CD4-positive, CD25-positive, alpha-beta regulatory T cell (primary cell): ENCODE data around the gene ALK. TPM values are rescaled to one million over a fixed set of nuclear protein-coding genes. Genes with fewer than 3 reads are reported as not detected.

Experiments
- ATAC-seq, 2 donors: fragments of 150-1000 bp; cut with Tn5 transposase; one replicate each; pipeline ENCODE4 v1.10.0; 2021; ENCODE audit warnings: low read depth in 2 of 2, moderate number of reproducible peaks in 2 of 2, moderate library complexity in 1 of 2
- DNase-seq, 3 donors: peaks; one replicate each; pipeline versions ENCODE4 v3.0.0 to v3.0.0-alpha.2; 2012 to 2022; ENCODE audit warnings: mixed read lengths in 1 of 3
- H3K27ac ChIP-seq: one replicate; pipeline ENCODE4 v1.7.0; 2013; ENCODE audit warnings: mild to moderate bottlenecking, low read length; ENCODE audit not compliant: insufficient read depth, poor library complexity, severe bottlenecking
- H3K27me3 ChIP-seq: one replicate; pipeline ENCODE4 v1.7.0; 2013; ENCODE audit warnings: low read length; ENCODE audit not compliant: control insufficient read depth, insufficient read depth
- H3K36me3 ChIP-seq: one replicate; pipeline ENCODE4 v1.7.0; 2013; ENCODE audit warnings: mild to moderate bottlenecking, low read length, moderate library complexity; ENCODE audit not compliant: control insufficient read depth, insufficient read depth
- H3K4me1 ChIP-seq: 2 replicates; pipeline ENCODE4 v1.7.0; 2013; ENCODE audit warnings: mild to moderate bottlenecking, low read length; ENCODE audit not compliant: insufficient read depth, control insufficient read depth, poor library complexity, severe bottlenecking
- H3K4me3 ChIP-seq: one replicate; pipeline ENCODE4 v1.7.0; 2013; ENCODE audit warnings: low read depth, mild to moderate bottlenecking, low read length, moderate library complexity
- H3K9me3 ChIP-seq, 2 experiments: 1 replicate in 1 of 2; 2 replicates in 1 of 2; pipeline ENCODE4 v1.7.0; 2013; ENCODE audit warnings: low read length in 2 of 2, mild to moderate bottlenecking in 1 of 2, moderate library complexity in 1 of 2; ENCODE audit not compliant: control insufficient read depth in 2 of 2
- H3K27ac Mint-ChIP-seq, 3 donors: one replicate each; pipeline ENCODE4 v1.8.0; 2020 to 2022; ENCODE audit warnings: mild to moderate bottlenecking in 3 of 3, mixed read lengths in 3 of 3, moderate library complexity in 2 of 3
- H3K27me3 Mint-ChIP-seq: one replicate; pipeline ENCODE4 v1.8.0; 2022; ENCODE audit warnings: mild to moderate bottlenecking, mixed read lengths
- H3K36me3 Mint-ChIP-seq: one replicate; pipeline ENCODE4 v1.8.0; 2020; ENCODE audit warnings: mixed read lengths
- H3K4me1 Mint-ChIP-seq, 4 donors: one replicate each; pipeline ENCODE4 v1.8.0; 2020 to 2022; ENCODE audit warnings: mixed read lengths in 4 of 4, mild to moderate bottlenecking in 1 of 4
- H3K4me3 Mint-ChIP-seq, 4 donors: one replicate each; pipeline ENCODE4 v1.8.0; 2020 to 2022; ENCODE audit warnings: mild to moderate bottlenecking in 4 of 4, mixed read lengths in 4 of 4, moderate library complexity in 3 of 4
- H3K9me3 Mint-ChIP-seq, 7 donors: one replicate each; pipeline ENCODE4 v1.8.0; 2020 to 2022; ENCODE audit warnings: mixed read lengths in 7 of 7, mild to moderate bottlenecking in 3 of 7, moderate library complexity in 2 of 7
- polyA plus RNA-seq, 4 donors: library from polyadenylated mRNA; unstranded; fragments of 300-500 nt; fragmentation: Illumina TruSeq; gene quantifications; one replicate each; pipeline ENCODE4 v1.2.3, GENCODE V29; 2021
- total RNA-seq: library from RNA; stranded (reverse); gene quantifications from one replicate; pipeline ENCODE4 v1.2.3, GENCODE V29; 2022

ALK gene
- total and polyA plus RNA-seq, 5 donors from 2014 or later, result not detected

- peaks cover 2% of the 10 kb centered on the region for H3K27me3 ChIP-seq
- no peaks in the 10 kb centered on the region for H3K4me1 ChIP-seq
- H3K4me1 Mint-ChIP-seq, result no peaks in the 10 kb centered on the region
- H3K4me3 ChIP-seq, result no peak overlapping the region
- H3K27ac ChIP-seq, result no peak overlapping the region
- H3K4me3 Mint-ChIP-seq, result no peak overlapping the region
- no peak overlapping the region for H3K27ac Mint-ChIP-seq
- H3K36me3 ChIP-seq, result no peaks in the 10 kb centered on the region
- H3K9me3 ChIP-seq, result no peaks in the 10 kb centered on the region
- DNase-seq (no peak), ATAC-seq (no peak)
- H3K27me3 Mint-ChIP-seq, result peaks cover 4% of the 10 kb centered on the region
- H3K36me3 Mint-ChIP-seq, result peaks cover 3% of the 10 kb centered on the region
- peaks cover 0 to 8% (median 3%) of the 10 kb centered on the region in 7 donors for H3K9me3 Mint-ChIP-seq
Observed at GRCh38 chr2:29949042-29949441, 27.7 kb upstream of the ALK start.

GRCh38 chr2:29946505-29946904 is 25.1 kb upstream of the ALK start:
- H3K27ac Mint-ChIP-seq, result no peak overlapping the region
- H3K27me3 Mint-ChIP-seq, result peaks cover 4% of the 10 kb centered on the region

GRCh38 chr2:29942711-29943110 is 21.3 kb upstream of the ALK start:
- no peak overlapping the region for H3K4me3 ChIP-seq
- no peak overlapping the region for H3K27ac Mint-ChIP-seq
- no peak overlapping the region for H3K4me3 Mint-ChIP-seq
- H3K36me3 Mint-ChIP-seq, result peaks cover 3% of the 10 kb centered on the region
- no peak for ATAC-seq
- no peaks in the 10 kb centered on the region for H3K36me3 ChIP-seq
- H3K4me1 ChIP-seq, result no peaks in the 10 kb centered on the region
- H3K27me3 Mint-ChIP-seq, result no peaks in the 10 kb centered on the region
- H3K27me3 ChIP-seq, result no peaks in the 10 kb centered on the region
- no peak overlapping the region for H3K27ac ChIP-seq
- peaks cover 0 to 8% (median 4%) of the 10 kb centered on the region in 7 donors for H3K9me3 Mint-ChIP-seq
- no peak for DNase-seq
- no peaks in the 10 kb centered on the region for H3K4me1 Mint-ChIP-seq
- no peaks in the 10 kb centered on the region for H3K9me3 ChIP-seq

More at GRCh38 chr2:29946505-29946904, 25.1 kb upstream of the ALK start:
- no peak overlapping the region for H3K27ac ChIP-seq
- DNase-seq (no peak), ATAC-seq (no peak)
- peaks cover 1% of the 10 kb centered on the region for H3K27me3 ChIP-seq
- no peaks in the 10 kb centered on the region for H3K4me1 Mint-ChIP-seq
- H3K4me3 Mint-ChIP-seq, result no peak overlapping the region
- peaks cover 3% of the 10 kb centered on the region for H3K36me3 Mint-ChIP-seq
- peaks cover 0 to 8% (median 5%) of the 10 kb centered on the region in 7 donors for H3K9me3 Mint-ChIP-seq
- H3K4me3 ChIP-seq, result no peak overlapping the region
- H3K9me3 ChIP-seq, result no peaks in the 10 kb centered on the region
- H3K36me3 ChIP-seq, result no peaks in the 10 kb centered on the region
- no peaks in the 10 kb centered on the region for H3K4me1 ChIP-seq

- Histone ChIP-seq H3K9me3 (no peaks in the 10 kb centered on the region), H3K36me3 (no peaks in the 10 kb centered on the region), H3K4me1 (no peaks in the 10 kb centered on the region), H3K4me3 (no peak overlapping the region), H3K27me3 (peaks cover 3% of the 10 kb centered on the region), H3K27ac (no peak overlapping the region)
- H3K4me3 Mint-ChIP-seq, result no peak overlapping the region
- ATAC-seq, result no peak
- no peaks in the 10 kb centered on the region for H3K27me3 Mint-ChIP-seq
- H3K4me1 Mint-ChIP-seq, result no peaks in the 10 kb centered on the region
- H3K36me3 Mint-ChIP-seq, result peaks cover 3% of the 10 kb centered on the region
- H3K9me3 Mint-ChIP-seq, result peaks cover 0 to 8% (median 4%) of the 10 kb centered on the region in 7 donors
- H3K27ac Mint-ChIP-seq, result peak overlapping the region in 1 of 3 donors; percentile 54
- no peak for DNase-seq
Observed at GRCh38 chr2:29940706-29941105, 19.3 kb upstream of the ALK start.

- Histone ChIP-seq H3K9me3 (no peaks in the 10 kb centered on the region), H3K4me1 (no peaks in the 10 kb centered on the region), H3K4me3 (no peak overlapping the region), H3K27ac (no peak overlapping the region), H3K36me3 (no peaks in the 10 kb centered on the region), H3K27me3 (peaks cover 13% of the 10 kb centered on the region)
- H3K27ac Mint-ChIP-seq, result no peak overlapping the region
- DNase-seq (no peak), ATAC-seq (no peak)
- no peaks in the 10 kb centered on the region for H3K4me1 Mint-ChIP-seq
- no peak overlapping the region for H3K4me3 Mint-ChIP-seq
- peaks cover 17% of the 10 kb centered on the region for H3K27me3 Mint-ChIP-seq
- H3K9me3 Mint-ChIP-seq, result peaks cover 0 to 3% (median 0%) of the 10 kb centered on the region in 7 donors
- no peaks in the 10 kb centered on the region for H3K36me3 Mint-ChIP-seq
Observed at GRCh38 chr2:29936020-29936419, 14.6 kb upstream of the ALK start.

- ATAC-seq, result no peak
- H3K4me3 Mint-ChIP-seq, result no peak overlapping the region
Observed at GRCh38 chr2:29931818-29932217, 10.4 kb upstream of the ALK start.

GRCh38 chr2:29923110-29923721 is 1.8 kb upstream of the ALK start:
- Mint-ChIP-seq H3K27me3 (peaks cover 47% of the 10 kb centered on the region), H3K36me3 (no peaks in the 10 kb centered on the region), H3K4me1 (peaks cover 0 to 19% (median 5%) of the 10 kb centered on the region in 4 donors), H3K4me3 (peak overlapping the region in 1 of 4 donors; percentile 38), H3K9me3 (peaks cover 0 to 4% (median 1%) of the 10 kb centered on the region in 7 donors), H3K27ac (no peak overlapping the region)
- no peak overlapping the region for H3K4me3 ChIP-seq
- no peaks in the 10 kb centered on the region for H3K9me3 ChIP-seq
- DNase-seq (peak in 2 of 3 donors; percentile 25 to 64), ATAC-seq (no peak)
- H3K36me3 ChIP-seq, result no peaks in the 10 kb centered on the region
- H3K4me1 ChIP-seq, result peaks cover 3% of the 10 kb centered on the region
- H3K27me3 ChIP-seq, result peaks cover 18% of the 10 kb centered on the region
- H3K27ac ChIP-seq, result no peak overlapping the region

More at GRCh38 chr2:29931818-29932217, 10.4 kb upstream of the ALK start:
- H3K9me3 Mint-ChIP-seq, result peaks cover 0 to 3% (median 0%) of the 10 kb centered on the region in 7 donors
- H3K4me3 ChIP-seq, result no peak overlapping the region
- H3K36me3 ChIP-seq, result no peaks in the 10 kb centered on the region
- H3K27ac ChIP-seq, result no peak overlapping the region
- DNase-seq, result no peak
- H3K4me1 ChIP-seq, result no peaks in the 10 kb centered on the region
- no peaks in the 10 kb centered on the region for H3K4me1 Mint-ChIP-seq
- H3K36me3 Mint-ChIP-seq, result no peaks in the 10 kb centered on the region
- H3K27me3 ChIP-seq, result peaks cover 12% of the 10 kb centered on the region
- no peaks in the 10 kb centered on the region for H3K9me3 ChIP-seq
- no peak overlapping the region for H3K27ac Mint-ChIP-seq
- H3K27me3 Mint-ChIP-seq, result peaks cover 17% of the 10 kb centered on the region

- peaks cover 18% of the 10 kb centered on the region for H3K27me3 ChIP-seq
- H3K27me3 Mint-ChIP-seq, result peaks cover 53% of the 10 kb centered on the region
- peaks cover 0 to 4% (median 1%) of the 10 kb centered on the region in 7 donors for H3K9me3 Mint-ChIP-seq
- peaks cover 3% of the 10 kb centered on the region for H3K4me1 ChIP-seq
- ATAC-seq, result no peak
- H3K4me3 Mint-ChIP-seq, result peak overlapping the region in 1 of 4 donors; percentile 49
- no peak for DNase-seq
- H3K36me3 ChIP-seq, result no peaks in the 10 kb centered on the region
- no peak overlapping the region for H3K4me3 ChIP-seq
- no peaks in the 10 kb centered on the region for H3K9me3 ChIP-seq
- peaks cover 0 to 19% (median 5%) of the 10 kb centered on the region in 4 donors for H3K4me1 Mint-ChIP-seq
- no peak overlapping the region for H3K27ac ChIP-seq
- no peak overlapping the region for H3K27ac Mint-ChIP-seq
- H3K36me3 Mint-ChIP-seq, result no peaks in the 10 kb centered on the region
Observed at GRCh38 chr2:29922605-29923004, 1.2 kb upstream of the ALK start.
